HG03378 (cell line): ENCODE data around the gene ATXN10.
"Not testable (repeated sequence)": the region's sequence is repeated elsewhere in the genome, so short reads cannot be mapped to it uniquely, and the experiment has no call there.

Experiments
- ATAC-seq: cut with Tn5 transposase; IDR thresholded peaks from one replicate; pipeline ENCODE4 v1.9.1; 2021; ENCODE audit warnings: mild to moderate bottlenecking, moderate library complexity; ENCODE audit not compliant: unreplicated experiment

The ATXN10 gene

DNA sequence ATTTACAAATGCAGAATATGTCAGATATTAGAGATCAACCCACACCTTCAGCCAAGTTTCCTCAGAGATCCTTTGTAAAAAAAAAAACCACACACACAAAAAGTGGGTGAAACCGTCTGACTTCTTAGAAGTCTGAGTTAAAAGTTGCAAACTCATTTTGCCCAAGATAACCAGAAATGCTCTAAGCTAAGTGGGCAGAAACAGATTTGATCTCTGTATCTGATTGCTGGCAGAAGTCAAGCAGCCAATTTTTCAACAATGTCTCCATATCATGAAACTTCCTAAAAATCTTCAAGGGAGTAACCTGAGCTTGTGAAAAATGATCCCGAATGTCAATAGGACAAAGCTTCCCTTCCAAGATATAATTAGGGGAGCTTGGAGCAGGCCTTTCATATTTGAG, 28.6 kb upstream of the ATXN10 start:
- no peak for ATAC-seq

DNA sequence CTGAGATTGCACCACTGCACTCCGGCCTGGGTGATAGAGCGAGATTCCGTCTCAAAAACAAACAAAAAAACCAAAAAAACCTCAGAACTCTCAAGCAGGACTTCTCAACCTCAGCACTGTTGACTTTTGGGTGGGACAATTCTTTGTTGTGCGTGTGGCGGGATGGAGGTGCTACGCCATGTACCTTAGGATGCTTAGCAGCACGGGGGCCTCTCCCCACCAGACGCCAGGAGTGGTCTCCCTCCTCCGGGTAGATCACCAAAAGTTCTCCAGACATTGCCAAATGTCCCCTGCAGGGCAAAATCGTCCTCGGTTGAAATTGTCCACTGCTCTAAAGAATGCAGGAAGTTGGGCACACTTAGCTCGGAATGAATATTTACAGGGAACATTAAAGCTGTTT, 26.9 kb upstream of the ATXN10 start:
- ATAC-seq, result no peak

DNA sequence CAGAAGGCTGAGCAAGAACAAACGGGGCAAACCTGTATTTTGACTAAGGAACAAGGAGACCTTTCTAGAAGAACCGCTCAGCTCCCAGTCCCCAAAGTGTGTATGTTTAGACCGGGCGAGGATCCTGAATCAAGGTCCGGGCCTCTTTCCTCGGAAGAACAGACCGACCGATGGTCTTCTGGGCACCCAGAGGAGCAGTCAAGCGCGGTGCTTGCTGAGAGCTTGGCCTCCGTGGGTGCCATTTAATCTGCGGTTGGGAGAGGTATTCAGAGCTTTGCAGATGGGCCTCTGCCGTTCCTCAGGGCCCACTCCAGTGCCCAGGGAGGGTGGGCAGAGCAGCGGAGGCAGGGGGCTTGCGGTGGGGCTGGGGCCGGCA, 26.5 kb upstream of the ATXN10 start:
- ATAC-seq, result no peak

GRCh38 chr22:45645526-45646414, 25.9 kb upstream of the ATXN10 start:
- ATAC-seq, result no peak

DNA sequence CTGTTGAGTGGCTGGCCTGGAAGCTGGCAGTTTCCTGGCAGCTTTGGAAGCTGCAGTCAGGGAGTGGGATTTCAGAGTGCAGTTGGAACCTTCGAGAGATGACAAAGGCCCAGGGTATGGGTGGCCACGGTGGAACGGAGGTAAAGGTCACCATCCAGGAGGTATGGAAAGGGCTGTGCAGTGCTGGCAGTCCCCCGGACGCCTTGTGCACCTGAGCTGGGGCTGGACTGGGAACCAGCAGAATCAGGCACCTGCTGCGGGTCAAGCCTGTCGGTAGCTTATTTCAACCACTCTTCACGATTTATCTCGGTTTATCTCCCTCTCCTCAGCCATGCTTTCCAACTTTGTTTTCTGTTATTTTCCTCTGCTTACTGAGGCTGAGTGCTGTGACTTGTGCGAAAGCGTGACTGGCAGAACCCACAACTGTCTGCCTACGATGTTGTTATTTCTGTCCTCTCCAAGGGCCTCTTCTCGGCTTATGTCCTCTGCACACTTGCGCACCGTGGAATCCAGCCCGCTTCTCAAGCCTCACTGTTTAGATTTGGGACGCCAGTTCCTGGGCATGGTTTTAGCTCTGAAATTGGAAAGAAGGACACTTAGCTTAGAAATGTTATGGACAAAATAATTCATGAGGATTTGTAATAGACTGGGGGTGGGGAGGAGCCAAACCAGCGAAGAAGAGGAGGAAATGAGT, 24.0 kb upstream of the ATXN10 start:
- ATAC-seq, result no peak

GRCh38 chr22:45648301-45649117, 23.1 kb upstream of the ATXN10 start:
- ATAC-seq, result no peak

- no peak for ATAC-seq
These were observed 21.8 kb upstream of the ATXN10 start for GRCh38 chr22:45649809-45650208.

GRCh38 chr22:45650721-45651120, 20.9 kb upstream of the ATXN10 start:
- no peak for ATAC-seq

DNA sequence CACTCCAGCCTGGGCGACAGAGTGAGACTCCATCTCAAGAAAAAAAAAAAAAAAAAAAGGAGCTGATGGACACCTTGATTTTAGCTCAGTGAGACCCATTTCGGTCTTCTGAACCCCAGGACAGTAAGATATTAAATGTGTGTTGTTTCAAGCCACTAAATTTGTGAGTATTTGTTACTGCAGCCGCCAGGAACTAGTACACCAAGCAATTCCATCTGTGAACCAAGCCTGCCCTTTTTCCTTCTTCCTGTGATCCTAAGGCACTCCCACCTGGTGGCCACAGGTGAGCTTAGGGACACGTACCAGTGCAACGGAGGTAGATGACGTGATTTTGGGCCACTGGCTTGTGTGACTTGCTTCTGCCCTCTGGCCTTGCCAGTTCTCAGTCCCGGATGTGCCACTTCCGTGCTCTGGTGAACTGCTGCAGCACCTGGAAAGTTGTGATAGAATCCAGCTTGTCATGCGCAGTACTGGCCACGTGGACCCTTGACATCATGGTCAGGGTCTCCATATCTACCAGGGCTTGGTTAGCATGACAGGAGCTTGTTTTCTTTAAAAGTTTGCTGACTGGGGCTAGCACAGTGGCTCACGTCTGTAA, 19.6 kb upstream of the ATXN10 start:
- ATAC-seq, result no peak

DNA sequence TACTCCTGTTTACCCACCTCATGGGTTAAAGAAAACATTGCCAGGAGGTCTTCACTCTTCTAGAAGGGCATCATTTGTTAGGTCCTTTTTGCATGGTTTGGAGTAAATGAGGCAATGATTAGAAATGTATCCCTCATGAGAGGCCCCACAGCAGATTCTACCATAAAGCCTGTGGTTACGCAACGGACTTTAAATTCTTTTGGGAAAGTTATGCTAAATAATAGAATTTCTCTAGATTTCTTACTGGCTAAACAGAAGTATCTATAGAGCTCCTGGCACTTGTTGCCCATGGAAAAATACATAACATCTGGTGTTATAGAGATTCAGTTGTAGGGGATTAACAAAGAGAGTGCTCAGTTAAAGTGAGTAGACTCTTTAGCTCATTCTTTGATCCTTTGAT, 15.1 kb upstream of the ATXN10 start:
- ATAC-seq, result no peak

DNA sequence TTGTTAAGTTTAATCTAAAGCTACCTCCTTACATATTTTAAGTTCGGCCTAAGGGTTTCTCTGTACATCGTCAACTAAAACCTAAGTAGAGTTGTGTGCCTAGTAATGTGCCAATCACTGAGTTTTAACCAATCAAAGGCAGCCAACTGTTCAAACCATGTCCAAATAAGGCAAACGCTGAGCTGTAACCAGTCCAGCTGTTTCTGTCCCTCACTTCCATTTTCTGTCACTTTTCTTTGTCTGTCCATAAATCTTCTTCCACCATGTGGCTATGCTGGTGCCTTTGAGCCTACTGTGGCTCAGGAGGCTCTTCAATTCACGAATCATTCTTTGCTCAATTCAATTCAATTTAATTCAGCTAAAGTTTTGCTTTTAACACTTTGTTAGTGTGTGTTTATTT, 13.9 kb upstream of the ATXN10 start:
- no peak for ATAC-seq

- ATAC-seq, result no peak
These were observed 7.4 kb upstream of the ATXN10 start for GRCh38 chr22:45664136-45664646.

DNA sequence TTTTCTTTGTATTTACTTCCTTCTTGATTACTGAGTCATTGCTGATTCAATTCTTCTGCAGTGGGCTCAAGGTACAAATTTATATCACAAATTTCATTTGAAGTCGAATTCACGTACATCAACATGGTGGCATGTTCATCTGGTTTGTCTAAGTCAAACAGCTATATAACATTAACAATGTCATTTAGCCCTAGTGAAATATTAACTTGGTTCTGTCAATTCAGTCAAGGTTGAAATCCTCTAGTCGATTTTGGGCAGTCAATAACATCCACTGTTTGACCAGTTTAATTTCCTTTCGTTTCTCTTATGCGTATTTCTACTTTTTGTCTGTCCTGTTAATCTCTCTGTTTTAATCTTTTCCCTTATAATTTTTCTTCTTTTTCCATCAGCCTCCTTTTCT, 4.1 kb upstream of the ATXN10 start:
- no peak for ATAC-seq

- ATAC-seq, result not testable (repeated sequence)
These were observed 1.3 kb upstream of the ATXN10 start for GRCh38 chr22:45670363-45670762.

DNA sequence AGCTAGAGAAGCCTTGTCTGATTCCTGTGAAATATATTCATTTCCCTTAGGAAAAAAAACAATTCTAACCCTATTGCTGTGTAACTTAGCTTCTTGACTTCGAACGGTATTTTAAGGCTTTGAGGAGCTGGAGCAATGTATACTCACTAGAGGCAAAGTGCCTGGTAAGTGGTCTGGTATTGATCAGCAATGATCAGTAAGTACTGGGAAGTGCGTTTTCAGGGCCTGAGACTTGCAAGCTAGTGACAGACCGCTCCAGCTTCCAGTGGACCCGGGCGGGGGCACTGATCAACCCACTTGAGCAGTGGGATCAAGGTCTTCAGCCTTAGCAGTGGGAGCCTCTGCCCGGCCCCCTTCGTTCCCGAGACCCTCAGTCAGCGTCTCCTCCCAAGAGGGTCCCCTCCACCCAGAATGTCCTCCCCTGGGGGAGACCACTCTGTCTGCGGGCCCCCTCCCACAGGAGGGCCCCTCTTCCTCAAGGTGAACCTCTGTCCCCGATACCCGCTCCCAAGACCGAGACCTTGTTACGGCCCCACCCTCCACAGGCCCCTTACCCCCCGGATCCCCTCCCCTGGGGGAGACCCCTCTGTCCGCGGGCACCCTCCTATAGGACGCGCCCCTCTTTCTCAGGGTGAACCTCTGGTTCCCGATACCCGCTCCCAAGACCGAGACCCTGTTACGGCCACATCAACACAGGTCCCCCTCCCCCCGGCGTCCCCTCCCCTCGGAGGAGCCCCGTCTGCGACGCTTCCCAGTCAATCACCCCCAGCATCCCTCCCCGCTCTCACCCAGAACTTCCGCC, 452 bp upstream of the ATXN10 start:
- no peak for ATAC-seq

- no peak for ATAC-seq
These were observed 1.2 kb downstream of the ATXN10 start for GRCh38 chr22:45672564-45673481.

DNA sequence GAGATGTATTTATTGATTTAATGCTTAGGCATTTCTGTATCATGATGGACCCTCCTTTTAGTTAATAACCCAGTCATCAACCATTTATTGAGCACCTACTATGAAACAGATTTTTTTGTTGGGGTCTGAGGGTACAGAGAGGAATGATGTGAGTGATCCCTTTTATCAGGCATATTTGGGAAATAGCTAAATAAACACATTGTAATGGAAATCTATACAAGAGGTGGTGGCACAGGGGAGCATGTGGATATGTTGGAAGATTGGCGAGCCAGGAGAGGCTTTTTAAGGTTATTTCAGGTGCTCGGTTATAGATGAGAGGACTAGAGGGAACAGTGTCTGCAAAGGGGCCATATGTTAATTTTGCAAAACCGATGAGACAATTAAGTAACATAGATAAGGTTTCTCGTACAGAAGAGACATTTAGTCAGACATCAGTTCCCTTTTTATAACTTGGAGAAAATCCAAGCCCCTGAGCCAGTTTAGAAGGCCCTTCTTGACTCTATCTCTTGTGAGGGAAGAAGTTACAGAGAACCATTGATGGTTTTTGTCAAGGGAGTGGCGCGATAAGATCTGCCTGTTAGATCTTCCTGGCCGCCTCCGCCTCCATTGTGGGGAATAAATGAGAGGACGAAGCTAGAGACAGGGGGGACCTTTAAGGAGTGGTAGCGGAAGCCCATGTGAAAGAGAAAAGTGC, 2.0 kb downstream of the ATXN10 start:
- no peak for ATAC-seq

GRCh38 chr22:45676024-45676423, 4.4 kb downstream of the ATXN10 start:
- ATAC-seq, result no peak
